Peyer's patch (tissue), 4 donors: Measurements from ENCODE around the gene ZNF823. TPM values are rescaled to one million over a fixed set of nuclear protein-coding genes. Genes with fewer than 3 reads are reported as not detected.

ENCODE experiments used
- DNase-seq, 3 donors: peaks; one replicate each; pipeline ENCODE4 v3.0.0-alpha.2; 2017 to 2019
- H3K27ac ChIP-seq, 4 donors: fragments of 200-600 bp; sonication (generic); one replicate each; pipeline ENCODE4 v1.5.1; 2016 to 2019
- H3K27me3 ChIP-seq, 2 donors: fragments of 200-600 bp; sonication (generic); one replicate each; pipeline ENCODE4 v1.5.1; 2019
- H3K36me3 ChIP-seq, 3 donors: fragments of 200-600 bp; sonication (generic); one replicate each; pipeline ENCODE4 v1.5.1; 2016 to 2019
- H3K4me1 ChIP-seq, 4 donors: fragments of 200-600 bp; sonication (generic); one replicate each; pipeline ENCODE4 v1.5.1; 2016 to 2019
- H3K4me3 ChIP-seq, 4 donors: fragments of 200-600 bp; sonication (generic); 1 replicate in 3 of 4; 2 replicates in 1 of 4; pipeline ENCODE4 v1.5.1; 2016 to 2019; ENCODE audit warnings: mild to moderate bottlenecking in 1 of 4
- H3K9me3 ChIP-seq, 4 donors: fragments of 200-600 bp; sonication (generic); one replicate each; pipeline ENCODE4 v1.5.1; 2016 to 2019; ENCODE audit warnings: mild to moderate bottlenecking in 1 of 4
- CTCF ChIP-seq, 6 experiments: fragments of 450-650 bp in 4 of 6; fragments of 200-600 bp in 2 of 6; sonication (generic) in 1 of 6; IDR thresholded peaks; one replicate each; pipeline ENCODE4 v1.5.1; 2017 to 2019; ENCODE audit warnings: antibody characterized with exemption in 6 of 6, mild to moderate bottlenecking in 3 of 6, moderate library complexity in 1 of 6
- POLR2A ChIP-seq, 2 donors: fragments of 450-650 bp; IDR thresholded peaks; one replicate each; pipeline ENCODE4 v1.5.1; 2017; ENCODE audit warnings: antibody characterized with exemption in 2 of 2, mild to moderate bottlenecking in 2 of 2, moderate library complexity in 2 of 2
- total RNA-seq, 4 donors: library from RNA; depleted of rRNA; stranded (reverse); fragments of >200 nt; gene quantifications; one replicate each; pipeline ENCODE4 v1.1.0, GENCODE V29; 2016

ZNF823 gene
- total RNA-seq, 4 donors from 2014 or later = 5.0 to 14.4 (median 13.1) TPM

GRCh38 chr19:11693505-11694499, 44.9 kb downstream of the ZNF823 start:
- H3K9me3 ChIP-seq = peaks cover 0 to 4% (median 0%) of the 10 kb centered on the region in 4 donors
- peak overlapping the region in 3 of 4 donors; percentile 26 to 65 (median 38) for H3K27ac ChIP-seq
- no peak for DNase-seq
- no peaks in the 10 kb centered on the region for H3K36me3 ChIP-seq
- H3K4me1 ChIP-seq = peaks cover 0 to 7% (median 2%) of the 10 kb centered on the region in 4 donors
- peak overlapping the region; percentile 42 to 82 (median 60) for H3K4me3 ChIP-seq
- TF ChIP-seq CTCF (IDR thresholded peaks at IDR 0.05) (peak in 2 of 6 experiments; percentile 36 to 41), POLR2A (IDR thresholded peaks at IDR 0.05) (no peak)
- no peaks in the 10 kb centered on the region for H3K27me3 ChIP-seq

- Histone ChIP-seq H3K4me3 (no peak overlapping the region), H3K4me1 (peaks cover 0 to 7% (median 2%) of the 10 kb centered on the region in 4 donors), H3K27me3 (no peaks in the 10 kb centered on the region), H3K36me3 (no peaks in the 10 kb centered on the region), H3K27ac (no peak overlapping the region), H3K9me3 (peaks cover 0 to 4% (median 0%) of the 10 kb centered on the region in 4 donors)
- TF ChIP-seq POLR2A (IDR thresholded peaks at IDR 0.05) (no peak), CTCF (IDR thresholded peaks at IDR 0.05) (no peak)
- DNase-seq = no peak
These were observed 46.5 kb downstream of the ZNF823 start for GRCh38 chr19:11692127-11692790.

GRCh38 chr19:11685676-11686650, 52.8 kb downstream of the ZNF823 start:
- no peaks in the 10 kb centered on the region for H3K4me1 ChIP-seq
- no peak overlapping the region for H3K27ac ChIP-seq
- no peaks in the 10 kb centered on the region for H3K36me3 ChIP-seq
- DNase-seq = no peak
- no peak for TF ChIP-seq POLR2A (IDR thresholded peaks at IDR 0.05)
- TF ChIP-seq CTCF (IDR thresholded peaks at IDR 0.05) = no peak
- H3K4me3 ChIP-seq = no peak overlapping the region
- H3K27me3 ChIP-seq = no peaks in the 10 kb centered on the region
- H3K9me3 ChIP-seq = peaks cover 0 to 22% (median 1%) of the 10 kb centered on the region in 4 donors

- no peaks in the 10 kb centered on the region for H3K4me1 ChIP-seq
- TF ChIP-seq POLR2A (IDR thresholded peaks at IDR 0.05) (no peak), CTCF (IDR thresholded peaks at IDR 0.05) (no peak)
- H3K27ac ChIP-seq = no peak overlapping the region
- peaks cover 0 to 30% (median 5%) of the 10 kb centered on the region in 4 donors for H3K9me3 ChIP-seq
- H3K4me3 ChIP-seq = no peak overlapping the region
- no peaks in the 10 kb centered on the region for H3K27me3 ChIP-seq
- DNase-seq = no peak
- H3K36me3 ChIP-seq = no peaks in the 10 kb centered on the region
These were observed 53.6 kb downstream of the ZNF823 start for GRCh38 chr19:11684987-11685675.
